Lower lobe of right lung (tissue), 2 donors: ENCODE data around the gene TSG101. TPM values are rescaled to one million over a fixed set of nuclear protein-coding genes. Genes with fewer than 3 reads are reported as not detected.

Source experiments
- ATAC-seq, 2 donors: fragments of 200-7000 bp; cut with Tn5 transposase; one replicate each; pipeline ENCODE4 v1.9.1; 2020 to 2022; ENCODE audit warnings: mild to moderate bottlenecking in 2 of 2, moderate library complexity in 2 of 2
- DNase-seq: peaks from one replicate; pipeline ENCODE4 v3.0.0-alpha.2; 2020
- H3K27ac ChIP-seq: fragments of 200-600 bp; one replicate; pipeline ENCODE4 v1.8.0; 2022
- H3K27me3 ChIP-seq: fragments of 200-600 bp; one replicate; pipeline ENCODE4 v1.8.0; 2022; ENCODE audit warnings: low read depth
- H3K36me3 ChIP-seq: fragments of 200-600 bp; one replicate; pipeline ENCODE4 v1.8.0; 2022; ENCODE audit warnings: mild to moderate bottlenecking
- H3K4me1 ChIP-seq: fragments of 200-600 bp; one replicate; pipeline ENCODE4 v1.8.0; 2022
- H3K4me3 ChIP-seq: fragments of 200-600 bp; one replicate; pipeline ENCODE4 v1.8.0; 2022; ENCODE audit warnings: mild to moderate bottlenecking
- H3K9me3 ChIP-seq: fragments of 200-600 bp; one replicate; pipeline ENCODE4 v1.8.0; 2022
- intact Hi-C: fragments of 100-400 bp; cut with DNase I; formaldehyde crosslinking; loops from one replicate; pipeline ENCODE4 v1.11.0; 2022
- long read RNA-seq: library from polyadenylated mRNA; unstranded; transcript quantifications from one replicate; pipeline ENCODE4 v2.0.0, GENCODE V29; 2021
- total RNA-seq: library from RNA; stranded (reverse); fragmentation: NEBNext Ultra II Directional; extraction: Animal tissue kit (Norgen Biotek cat#: 25700); gene quantifications from one replicate; pipeline ENCODE4 v1.2.1, GENCODE V29; 2021
- TF ChIP-seq, protein P1 (sequence below): fragments of 200-600 bp; IDR thresholded peaks from one replicate; pipeline ENCODE4 v1.8.0; 2022; ENCODE audit warnings: antibody characterized with exemption, mild to moderate bottlenecking
- donor health status: DM: no; HTN: yes; CAD: no; lungs with severe emphysema.

Gene TSG101, protein sequence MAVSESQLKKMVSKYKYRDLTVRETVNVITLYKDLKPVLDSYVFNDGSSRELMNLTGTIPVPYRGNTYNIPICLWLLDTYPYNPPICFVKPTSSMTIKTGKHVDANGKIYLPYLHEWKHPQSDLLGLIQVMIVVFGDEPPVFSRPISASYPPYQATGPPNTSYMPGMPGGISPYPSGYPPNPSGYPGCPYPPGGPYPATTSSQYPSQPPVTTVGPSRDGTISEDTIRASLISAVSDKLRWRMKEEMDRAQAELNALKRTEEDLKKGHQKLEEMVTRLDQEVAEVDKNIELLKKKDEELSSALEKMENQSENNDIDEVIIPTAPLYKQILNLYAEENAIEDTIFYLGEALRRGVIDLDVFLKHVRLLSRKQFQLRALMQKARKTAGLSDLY
- 61.8 TPM for total RNA-seq
- long read RNA-seq, transcript TSG101-201 (10 exons, 1,824 nt), result major isoform, 102 of 116 reads
- long read RNA-seq, partial matches to known transcripts, result 7 of 116 reads
- long read RNA-seq, other reads (novel, unspliced or antisense), result 7 of 116 reads

DNA sequence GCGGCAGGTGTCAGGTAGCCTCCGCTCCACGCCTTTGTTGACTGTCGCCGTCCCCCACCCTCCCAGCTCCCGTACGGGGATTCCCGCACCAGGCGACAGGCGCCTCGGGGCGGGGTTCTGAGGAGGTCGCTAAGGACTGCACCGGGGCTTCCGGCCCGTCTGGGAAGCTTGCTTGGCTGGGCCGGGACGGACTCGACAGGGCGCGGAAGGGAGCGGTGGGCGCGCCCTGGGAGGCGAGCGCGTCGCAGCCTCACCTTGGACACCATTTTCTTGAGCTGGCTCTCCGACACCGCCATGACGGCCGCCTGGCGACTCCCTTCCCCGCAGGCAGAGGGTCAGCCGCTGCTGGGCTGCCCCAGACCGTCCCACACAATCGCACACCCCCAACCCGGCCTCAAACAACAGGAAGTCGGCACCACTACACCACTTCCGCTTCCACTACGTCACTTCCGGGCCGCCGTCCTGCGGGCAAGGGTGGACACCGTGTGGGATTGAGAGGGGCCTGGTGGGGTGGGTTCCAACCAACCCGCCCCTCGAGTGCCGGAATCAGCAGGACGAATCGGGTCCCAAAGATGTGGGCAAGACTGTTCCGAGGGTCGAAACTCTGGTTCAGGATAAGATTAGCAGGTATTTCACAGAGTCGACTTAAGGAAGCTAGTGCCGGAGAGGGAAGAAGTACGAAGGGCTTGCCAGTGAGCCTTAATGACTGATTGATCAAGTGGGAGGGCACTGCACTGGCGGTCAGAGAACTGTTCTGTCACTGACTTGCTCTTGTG, at the start of gene TSG101:
TSG101 (minus strand) TSS at position 422 of the 776 bp plus-strand sequence; CDS start at position 296, 126 bp downstream.
- H3K4me1 ChIP-seq, result peaks cover 27% of the 10 kb centered on the region
- peak within 1 kb of the TSS; percentile 90 for H3K4me3 ChIP-seq
- peak; percentile 99 for ATAC-seq
- TF ChIP-seq, protein P1, sequence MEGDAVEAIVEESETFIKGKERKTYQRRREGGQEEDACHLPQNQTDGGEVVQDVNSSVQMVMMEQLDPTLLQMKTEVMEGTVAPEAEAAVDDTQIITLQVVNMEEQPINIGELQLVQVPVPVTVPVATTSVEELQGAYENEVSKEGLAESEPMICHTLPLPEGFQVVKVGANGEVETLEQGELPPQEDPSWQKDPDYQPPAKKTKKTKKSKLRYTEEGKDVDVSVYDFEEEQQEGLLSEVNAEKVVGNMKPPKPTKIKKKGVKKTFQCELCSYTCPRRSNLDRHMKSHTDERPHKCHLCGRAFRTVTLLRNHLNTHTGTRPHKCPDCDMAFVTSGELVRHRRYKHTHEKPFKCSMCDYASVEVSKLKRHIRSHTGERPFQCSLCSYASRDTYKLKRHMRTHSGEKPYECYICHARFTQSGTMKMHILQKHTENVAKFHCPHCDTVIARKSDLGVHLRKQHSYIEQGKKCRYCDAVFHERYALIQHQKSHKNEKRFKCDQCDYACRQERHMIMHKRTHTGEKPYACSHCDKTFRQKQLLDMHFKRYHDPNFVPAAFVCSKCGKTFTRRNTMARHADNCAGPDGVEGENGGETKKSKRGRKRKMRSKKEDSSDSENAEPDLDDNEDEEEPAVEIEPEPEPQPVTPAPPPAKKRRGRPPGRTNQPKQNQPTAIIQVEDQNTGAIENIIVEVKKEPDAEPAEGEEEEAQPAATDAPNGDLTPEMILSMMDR, result no peak
- no peaks in the 10 kb centered on the region for H3K27me3 ChIP-seq
- no peaks in the 10 kb centered on the region for H3K9me3 ChIP-seq
- peak within 1 kb of the TSS; percentile 98 for H3K27ac ChIP-seq
- peak; percentile 96 for DNase-seq
- H3K36me3 ChIP-seq, result peaks cover 20% of the 10 kb centered on the region
- intact Hi-C loops, result no loop called here

DNA sequence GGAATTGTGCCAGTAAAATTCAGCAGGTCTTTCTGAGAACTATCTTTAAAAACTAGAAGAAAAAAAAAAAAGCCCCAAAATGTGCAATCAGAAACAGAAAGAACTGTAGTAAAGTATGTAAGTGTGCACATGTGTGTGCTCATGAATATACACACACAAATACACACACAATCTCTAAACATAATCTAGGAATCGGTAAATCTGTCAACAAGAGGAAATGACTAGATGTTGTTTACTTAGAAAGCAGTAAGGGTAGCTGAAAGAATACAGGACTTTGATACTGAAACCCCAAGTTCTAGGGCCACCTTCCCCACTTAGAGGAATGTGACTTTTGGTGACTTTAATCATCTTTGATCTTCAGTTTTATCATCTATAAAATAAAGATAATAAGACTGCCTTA, 48.6 kb upstream of the TSG101 start:
- TF ChIP-seq, protein P1, result no peak
- intact Hi-C loops, result no loop called here
- DNase-seq, result no peak
- H3K9me3 ChIP-seq, result no peaks in the 10 kb centered on the region
- H3K27ac ChIP-seq, result no peak overlapping the region
- no peak overlapping the region for H3K4me3 ChIP-seq
- H3K4me1 ChIP-seq, result no peaks in the 10 kb centered on the region
- H3K36me3 ChIP-seq, result peaks cover 80% of the 10 kb centered on the region
- no peak for ATAC-seq
- H3K27me3 ChIP-seq, result no peaks in the 10 kb centered on the region

DNA sequence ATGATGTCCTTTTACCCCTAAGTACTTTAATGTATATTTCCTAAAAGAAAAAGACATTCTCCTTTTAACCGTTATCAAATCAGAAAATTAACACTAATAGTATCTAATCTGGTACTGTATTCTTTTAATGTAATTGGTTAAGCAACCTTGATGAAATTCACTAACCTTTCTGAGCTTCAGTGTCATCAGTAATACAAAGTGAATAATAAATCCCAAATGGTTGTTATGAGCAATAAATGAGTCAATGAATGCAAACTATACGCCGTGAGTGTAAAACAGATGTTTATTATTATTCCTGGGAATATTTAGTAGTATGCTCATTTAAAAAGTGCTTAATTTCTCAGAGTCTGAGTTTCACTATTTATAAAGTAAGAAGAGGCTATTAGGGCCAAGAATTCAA, 40.3 kb upstream of the TSG101 start:
- intact Hi-C loops, result no loop called here
- no peak for ATAC-seq
- Histone ChIP-seq H3K36me3 (peaks cover 92% of the 10 kb centered on the region), H3K9me3 (no peaks in the 10 kb centered on the region), H3K4me3 (no peak overlapping the region), H3K27me3 (no peaks in the 10 kb centered on the region), H3K4me1 (no peaks in the 10 kb centered on the region), H3K27ac (no peak overlapping the region)
- DNase-seq, result no peak
- TF ChIP-seq, protein P1, result no peak

DNA sequence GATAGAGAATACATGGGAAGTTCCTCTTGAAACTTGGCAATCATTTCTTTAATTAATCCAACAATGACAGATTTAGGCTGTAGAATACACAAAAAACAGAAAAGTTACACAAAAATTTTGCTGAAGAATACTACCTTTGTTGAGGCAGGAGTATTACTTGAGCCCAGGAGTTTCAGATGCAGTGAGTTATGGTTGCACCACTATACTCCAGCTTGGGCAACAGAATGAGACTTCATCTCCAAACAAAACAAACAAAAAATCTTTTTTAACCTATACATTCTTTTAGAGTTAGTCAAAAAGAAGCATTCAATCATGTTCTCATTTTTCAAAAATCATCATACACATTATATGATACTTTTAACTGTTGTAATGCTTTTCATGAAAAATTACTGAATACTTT, 39.7 kb upstream of the TSG101 start:
- intact Hi-C loops, result no loop called here
- no peaks in the 10 kb centered on the region for H3K27me3 ChIP-seq
- no peak for ATAC-seq
- no peak overlapping the region for H3K27ac ChIP-seq
- H3K4me1 ChIP-seq, result no peaks in the 10 kb centered on the region
- no peak overlapping the region for H3K4me3 ChIP-seq
- TF ChIP-seq, protein P1, result no peak
- peaks cover 90% of the 10 kb centered on the region for H3K36me3 ChIP-seq
- no peak for DNase-seq
- H3K9me3 ChIP-seq, result no peaks in the 10 kb centered on the region

DNA sequence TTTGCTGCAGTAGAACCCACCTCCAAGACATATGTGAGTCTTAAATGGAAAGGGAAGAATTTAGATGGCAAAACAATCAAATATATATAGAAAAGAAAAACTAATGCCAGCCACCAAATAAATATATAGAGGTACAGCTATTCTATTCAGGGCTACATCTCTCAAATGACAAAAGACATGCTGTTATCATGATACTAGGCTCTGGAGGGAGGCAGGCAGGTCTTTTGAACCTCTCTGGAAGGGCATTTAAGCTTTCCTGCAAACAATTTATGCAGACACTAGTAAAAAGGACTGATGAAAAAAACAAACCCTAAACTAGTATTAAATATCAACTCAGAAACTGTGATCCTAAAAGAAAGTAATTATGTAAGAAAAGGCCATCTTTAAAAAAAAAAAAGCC, 37.4 kb upstream of the TSG101 start:
- peaks cover 88% of the 10 kb centered on the region for H3K36me3 ChIP-seq
- no peak overlapping the region for H3K27ac ChIP-seq
- DNase-seq (no peak), ATAC-seq (no peak)
- H3K4me1 ChIP-seq, result no peaks in the 10 kb centered on the region
- TF ChIP-seq, protein P1, result no peak
- no peaks in the 10 kb centered on the region for H3K27me3 ChIP-seq
- no peak overlapping the region for H3K4me3 ChIP-seq
- no peaks in the 10 kb centered on the region for H3K9me3 ChIP-seq
- intact Hi-C loops, result no loop called here
